K562 (cell line): ENCODE results near the gene CREB5. TPM values are rescaled to one million over a fixed set of nuclear protein-coding genes. Genes with fewer than 3 reads are reported as not detected.
A peak's percentile ranks its signal among the peaks of the same experiment; 100 is the strongest.

ENCODE experiments used
- ATAC-seq: fragments of 200-7000 bp; cut with Tn5 transposase; 3 replicates; pipeline ENCODE4 v1.9.1; 2020; ENCODE audit warnings: moderate library complexity
- BruUV-seq: library from RNA; stranded (reverse); fragments of 400-500 nt; replicated peaks from 2 replicates; lab custom pipeline; 2021; lab: Mats Ljungman, UMichigan
- CTCF ChIA-PET: fragments of 300-600 bp; formaldehyde crosslinking; extraction: SDS; loops from one replicate; lab custom pipeline; 2021; ENCODE audit warnings: low intra/inter-chr PET ratio; lab: Yijun Ruan, JAX
- POLR2A ChIA-PET: fragments of 300-600, 350-650 bp; sonication (Branson Sonifier 250); formaldehyde crosslinking; extraction: SDS; loops from one replicate; lab custom pipeline; 2021; ENCODE audit warnings: antibody characterized with exemption, inconsistent platforms; lab: Yijun Ruan, JAX
- DNase-seq, 4 experiments: peaks; one replicate each; pipeline versions ENCODE4 v3.0.0 to v3.0.0-alpha.2; 2011 to 2018; ENCODE audit warnings: low spot score in 3 of 4, mixed read lengths in 3 of 4; ENCODE audit errors: extremely low read depth in 1 of 4
- FAIRE-seq: peaks from 2 replicates; lab custom pipeline; 2011; peaks lifted over from hg19 to GRCh38; lab: Jason Lieb, UNC
- H2AFZ ChIP-seq: 2 replicates; pipeline ENCODE4 v1.6.0; 2011; ENCODE audit warnings: low read depth, low read length, control low read depth, inconsistent platforms
- H3K27ac ChIP-seq: fragments of 200-600 bp; 3 replicates; pipeline ENCODE4 v1.8.0; 2011; ENCODE audit warnings: low read depth, mild to moderate bottlenecking, control low read depth, inconsistent platforms, low read length, moderate library complexity, mixed read lengths; ENCODE audit errors: extremely low read depth
- H3K27me3 ChIP-seq, 2 experiments: fragments of 300-600 bp in 1 of 2; 2 replicates in 1 of 2; 3 replicates in 1 of 2; pipeline versions ENCODE4 v1.6.0 to v1.8.0; 2011; ENCODE audit warnings: inconsistent platforms in 2 of 2, low read length in 2 of 2, mild to moderate bottlenecking in 1 of 2, mixed read lengths in 1 of 2, moderate library complexity in 1 of 2; ENCODE audit not compliant: control insufficient read depth in 2 of 2, insufficient read depth in 2 of 2
- H3K36me3 ChIP-seq: fragments of 300-600 bp; 3 replicates; pipeline ENCODE4 v1.8.0; 2011; ENCODE audit warnings: mild to moderate bottlenecking, low read length, inconsistent platforms; ENCODE audit not compliant: control insufficient read depth, insufficient read depth
- H3K4me1 ChIP-seq, 2 experiments: fragments of 200-600 bp in 1 of 2; replicated peaks in 1 of 2; 2 replicates in 1 of 2; 3 replicates in 1 of 2; pipeline versions ENCODE4 v1.5.1 to v1.8.0; 2011; ENCODE audit warnings: inconsistent platforms in 2 of 2, low read length in 2 of 2, mild to moderate bottlenecking in 1 of 2, mixed read lengths in 1 of 2, moderate library complexity in 1 of 2; ENCODE audit not compliant: control insufficient read depth in 2 of 2, insufficient read depth in 2 of 2
- H3K4me2 ChIP-seq: 2 replicates; pipeline ENCODE4 v1.6.1; 2011; ENCODE audit warnings: low read length, control low read depth, inconsistent platforms, mixed read lengths; ENCODE audit not compliant: insufficient read depth
- H3K4me3 ChIP-seq: fragments of 200-600 bp; sonication (generic), shearing (Covaris generic); 2 replicates; pipeline ENCODE4 v1.5.1; 2016; ENCODE audit warnings: control low read depth, inconsistent platforms
- H3K79me2 ChIP-seq: fragments of 200-600 bp; 3 replicates; pipeline ENCODE4 v1.8.0; 2011; ENCODE audit warnings: low read length, inconsistent platforms; ENCODE audit not compliant: control insufficient read depth, insufficient read depth
- H3K9ac ChIP-seq, 2 experiments: 2 replicates each; pipeline versions ENCODE4 v1.6.0 to v1.6.1; 2011; ENCODE audit warnings: low read depth in 2 of 2, low read length in 2 of 2, control low read depth in 1 of 2, inconsistent platforms in 1 of 2, mild to moderate bottlenecking in 1 of 2, mixed read lengths in 1 of 2; ENCODE audit not compliant: insufficient read depth in 1 of 2
- H3K9me1 ChIP-seq: one replicate; pipeline ENCODE4 v1.6.0; 2011; ENCODE audit warnings: inconsistent platforms, mild to moderate bottlenecking, low read length, moderate library complexity; ENCODE audit not compliant: control insufficient read depth, insufficient read depth
- H3K9me3 ChIP-seq: replicated peaks from 2 replicates; pipeline ENCODE4 v1.5.1; 2011; ENCODE audit warnings: low read depth, low read length, inconsistent platforms; ENCODE audit not compliant: control insufficient read depth, insufficient read depth
- H4K20me1 ChIP-seq: replicated peaks from 2 replicates; pipeline ENCODE4 v1.6.1; 2011; ENCODE audit warnings: low read length, inconsistent platforms, mixed read lengths; ENCODE audit not compliant: control insufficient read depth, insufficient read depth
- ESRRA ChIP-seq: fragments of 450-650 bp; IDR thresholded peaks from 2 replicates; pipeline ENCODE4 v1.6.1; 2014; ENCODE audit warnings: low read depth, mild to moderate bottlenecking, moderate library complexity, borderline replicate concordance
- FIP1L1 ChIP-seq: fragments of 200-400 bp; formaldehyde crosslinking; IDR thresholded peaks from 2 replicates; pipeline ENCODE4 v1.6.1; 2018; ENCODE audit warnings: mild to moderate bottlenecking, low read depth, low read length; ENCODE audit not compliant: poor library complexity, severe bottlenecking
- NEUROD1 ChIP-seq: fragments of 150-350 bp; IDR thresholded peaks from 2 replicates; pipeline ENCODE4 v1.6.1; 2014; ENCODE audit warnings: borderline replicate concordance, low read length, low read depth; ENCODE audit not compliant: partially characterized antibody
- PBX2 ChIP-seq, 2 experiments: IDR thresholded peaks in 1 of 2; conservative IDR thresholded peaks in 1 of 2; 2 replicates each; pipeline ENCODE4 v1.6.1; 2016; ENCODE audit warnings: low read depth in 2 of 2, mild to moderate bottlenecking in 1 of 2, missing compliant biosample characterization in 1 of 2, missing genetic modification characterization in 1 of 2, moderate library complexity in 1 of 2
- SP1 ChIP-seq: sonication (generic); formaldehyde crosslinking; IDR thresholded peaks from 2 replicates; pipeline ENCODE4 v1.8.1; 2022; ENCODE audit warnings: mild to moderate bottlenecking, missing genetic modification reagents
- ZFP36 ChIP-seq: fragments of 150-350 bp; IDR thresholded peaks from 2 replicates; pipeline ENCODE4 v1.6.1; 2018; ENCODE audit warnings: low read length, low read depth; ENCODE audit not compliant: partially characterized antibody
- ZNF212 ChIP-seq: fragments of 450-650 bp; formaldehyde crosslinking; IDR thresholded peaks from 2 replicates; pipeline ENCODE4 v1.4.0; 2020; ENCODE audit warnings: mild to moderate bottlenecking
- ZNF76 ChIP-seq: fragments of 250-450 bp; sonication (Bioruptor Pico); IDR thresholded peaks from 2 replicates; pipeline ENCODE4 v1.4.0; 2020; ENCODE audit warnings: mild to moderate bottlenecking, moderate library complexity, borderline replicate concordance
- WGBS: fragments of 100-300 bp; shearing (Covaris generic); methylation state at CpG from one replicate; pipeline ENCODE4 v1.1.6; 2016; ENCODE audit warnings: low coverage, mixed read lengths; ENCODE audit not compliant: insufficient coverage; ENCODE audit errors: missing lambda C conversion rate; 5-methylcytosine and 5-hydroxymethylcytosine counted together
- in situ Hi-C: fragments of 300-500 bp; cut with MboI; formaldehyde crosslinking; loops from 4 replicates; pipeline ENCODE4 v1.15.0; 2018; ENCODE audit warnings: inconsistent platforms, mixed read lengths
- intact Hi-C: fragments of 100-400 bp; cut with micrococcal nuclease; formaldehyde crosslinking; loops from 2 replicates; pipeline ENCODE4 v1.14.2; 2022
- polyA plus RNA-seq, 8 experiments: library from polyadenylated mRNA; depleted of rRNA in 4 of 8; stranded (reverse) in 5 of 8; unstranded in 3 of 8; fragments of >200 nt; fragmentation: Nextera tagmentation in 2 of 8; fragmentation: Illumina TruSeq in 1 of 8; extraction: Ambion mirVana in 2 of 8; extraction: Trizol in 1 of 8; gene quantifications; 2 replicates each; pipeline versions ENCODE4 v1.2.1 to v1.2.3, GENCODE V29; 2011 to 2014; ENCODE audit warnings: inconsistent platforms in 1 of 8, missing spikeins in 1 of 8
- total RNA-seq, 7 experiments: library from RNA; depleted of rRNA in 6 of 7; stranded (reverse); fragments of >200 nt in 6 of 7; fragmentation: Illumina TruSeq in 2 of 7; extraction: Trizol in 2 of 7; gene quantifications; 2 replicates each; pipeline versions ENCODE4 v1.2.1 to v1.2.3, GENCODE V29; 2011 to 2021; ENCODE audit warnings: low replicate concordance in 1 of 7
- TF ChIP-seq, protein P1 (sequence below): fragments of 450-650 bp; formaldehyde crosslinking; IDR thresholded peaks from 2 replicates; pipeline ENCODE4 v1.4.0; 2020; ENCODE audit warnings: mild to moderate bottlenecking, mixed read lengths

The CREB5 gene
- total and polyA plus RNA-seq, 9 of the 15 experiments (the other 6 are each of a cell fraction or from before 2014, with no cell fraction given): 0.33 to 6.4 (median 1.8) TPM

- TF ChIP-seq, protein P1, sequence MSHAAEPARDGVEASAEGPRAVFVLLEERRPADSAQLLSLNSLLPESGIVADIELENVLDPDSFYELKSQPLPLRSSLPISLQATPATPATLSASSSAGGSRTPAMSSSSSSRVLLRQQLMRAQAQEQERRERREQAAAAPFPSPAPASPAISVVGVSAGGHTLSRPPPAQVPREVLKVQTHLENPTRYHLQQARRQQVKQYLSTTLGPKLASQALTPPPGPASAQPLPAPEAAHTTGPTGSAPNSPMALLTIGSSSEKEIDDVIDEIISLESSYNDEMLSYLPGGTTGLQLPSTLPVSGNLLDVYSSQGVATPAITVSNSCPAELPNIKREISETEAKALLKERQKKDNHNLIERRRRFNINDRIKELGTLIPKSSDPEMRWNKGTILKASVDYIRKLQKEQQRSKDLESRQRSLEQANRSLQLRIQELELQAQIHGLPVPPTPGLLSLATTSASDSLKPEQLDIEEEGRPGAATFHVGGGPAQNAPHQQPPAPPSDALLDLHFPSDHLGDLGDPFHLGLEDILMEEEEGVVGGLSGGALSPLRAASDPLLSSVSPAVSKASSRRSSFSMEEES (CRISPR knock-in tag): no peak
- TF ChIP-seq NEUROD1: no peak
- TF ChIP-seq SP1 (CRISPR knock-in tag): no peak
- TF ChIP-seq FIP1L1: no peak
- TF ChIP-seq ZNF76 (CRISPR knock-in tag): no peak
- no peak for TF ChIP-seq ZNF212 (CRISPR knock-in tag)
- no peak for TF ChIP-seq ESRRA
Observed at GRCh38 chr7:28717445-28718054, 305.2 kb downstream of the CREB5 start (continued).

DNA sequence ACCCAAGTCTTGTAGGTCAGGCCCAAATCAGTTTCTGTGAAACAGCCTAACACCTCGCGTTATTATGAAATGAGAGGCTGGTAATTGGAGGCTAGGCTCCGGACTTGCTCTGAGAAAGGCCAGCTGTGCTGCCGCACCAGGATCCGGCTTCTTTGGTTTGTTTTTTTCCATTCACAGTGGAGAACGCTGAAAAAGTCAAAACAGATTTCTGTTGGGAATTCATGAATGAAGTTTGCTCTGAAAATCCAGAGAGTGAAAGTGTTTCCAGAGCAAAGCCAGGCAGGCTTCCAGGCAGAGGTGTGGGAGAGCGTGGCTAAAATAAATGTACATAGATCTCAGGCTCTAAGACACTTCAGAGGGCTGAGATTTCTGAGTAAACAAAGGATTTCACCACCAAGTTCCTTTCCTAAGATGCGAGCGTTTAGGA lies 305.8 kb downstream of the CREB5 start:
- intact Hi-C loops: no loop called here

More for the DNA sequence above, 305.8 kb downstream of the CREB5 start:
- Histone ChIP-seq H3K4me1 (no peaks in the 10 kb centered on the region), H3K4me3 (no peak overlapping the region), H3K9ac (no peak overlapping the region), H3K9me3 (no peaks in the 10 kb centered on the region), H3K79me2 (no peaks in the 10 kb centered on the region), H3K4me2 (no peak overlapping the region), H4K20me1 (no peaks in the 10 kb centered on the region; the same call in 1 of the 2 replicates), H3K9me1 (no peaks in the 10 kb centered on the region), H3K27me3 (no peaks in the 10 kb centered on the region), H3K27ac (no peak overlapping the region), H3K36me3 (no peaks in the 10 kb centered on the region), H2AFZ (no peak overlapping the region)
- no TSS peak for BruUV-seq
- DNase-seq (no peak), ATAC-seq (no peak), FAIRE-seq (no peak)
- ChIA-PET POLR2A (no interaction called here), CTCF (no interaction called here)
- WGBS: 11% methylated on average over 9 of the region's 9 CpGs
- TF ChIP-seq ZFP36 (peak; percentile 66), PBX2 (CRISPR knock-in tag; IDR thresholded peaks at IDR 0.05; ENCODE audit: low read depth) (no peak), PBX2 (tag; conservative IDR thresholded peaks at IDR 0.05; ENCODE audit: low read depth) (no peak)
- in situ Hi-C loops: no loop called here
